Breast epithelium (tissue), 4 donors: ENCODE results near the gene SDR42E2. TPM values are rescaled to one million over a fixed set of nuclear protein-coding genes. Genes with fewer than 3 reads are reported as not detected.

ENCODE experiments used
- DNase-seq, 2 donors: peaks; one replicate each; pipeline ENCODE4 v3.0.0-alpha.2; 2019; ENCODE audit warnings: low spot score in 2 of 2
- H3K27ac ChIP-seq, 2 donors: fragments of 200-600 bp; sonication (generic) in 1 of 2; one replicate each; pipeline ENCODE4 v1.5.1; 2016 to 2019; ENCODE audit warnings: mild to moderate bottlenecking in 1 of 2
- H3K27me3 ChIP-seq, 2 donors: fragments of 200-600 bp; sonication (generic) in 1 of 2; one replicate each; pipeline versions ENCODE4 v1.5.1 to v1.6.0; 2017 to 2019; ENCODE audit warnings: control low read depth in 1 of 2, mild to moderate bottlenecking in 1 of 2
- H3K36me3 ChIP-seq: fragments of 200-600 bp; one replicate; pipeline ENCODE4 v1.5.1; 2019
- H3K4me1 ChIP-seq, 2 donors: fragments of 200-600 bp; sonication (generic); one replicate each; pipeline ENCODE4 v1.5.1; 2016 to 2019; ENCODE audit warnings: control low read depth in 1 of 2
- H3K4me3 ChIP-seq, 3 donors: fragments of 200-600 bp; sonication (generic); 1 replicate in 2 of 3; 2 replicates in 1 of 3; pipeline ENCODE4 v1.5.1; 2016 to 2019; ENCODE audit warnings: mild to moderate bottlenecking in 3 of 3, moderate library complexity in 2 of 3
- H3K9me3 ChIP-seq, 2 donors: fragments of 200-600 bp; sonication (generic) in 1 of 2; one replicate each; pipeline ENCODE4 v1.5.1; 2016 to 2019; ENCODE audit warnings: control low read depth in 1 of 2
- CTCF ChIP-seq, 3 donors: fragments of 450-650 bp; IDR thresholded peaks; one replicate each; pipeline ENCODE4 v1.5.1; 2016 to 2017; ENCODE audit warnings: antibody characterized with exemption in 3 of 3, mild to moderate bottlenecking in 3 of 3, moderate library complexity in 3 of 3
- POLR2A ChIP-seq: fragments of 450-650 bp; IDR thresholded peaks from one replicate; pipeline ENCODE4 v1.6.1; 2016; ENCODE audit warnings: antibody characterized with exemption, mild to moderate bottlenecking, moderate library complexity
- POLR2AphosphoS5 ChIP-seq, 3 donors: sonication (generic); formaldehyde crosslinking; IDR thresholded peaks; one replicate each; pipeline ENCODE4 v1.6.1; 2017; ENCODE audit warnings: antibody characterized with exemption in 3 of 3
- intact Hi-C: fragments of 100-400 bp; cut with DNase I; formaldehyde crosslinking; loops from one replicate; pipeline ENCODE4 v1.15.1; 2023; ENCODE audit warnings: low total_unique reads
- total RNA-seq, 3 donors: library from RNA; depleted of rRNA; stranded (reverse); fragments of >200 nt; gene quantifications; one replicate each; pipeline ENCODE4 v1.1.0, GENCODE V29; 2016

Gene SDR42E2
- total RNA-seq, 3 donors from 2014 or later = 0.16 TPM; not detected in 2

- DNase-seq = no peak
- no peak overlapping the region for H3K27ac ChIP-seq
- H3K27me3 ChIP-seq = no peaks in the 10 kb centered on the region
- no peaks in the 10 kb centered on the region for H3K36me3 ChIP-seq
- no peak for TF ChIP-seq POLR2A
- no peak for TF ChIP-seq CTCF (IDR thresholded peaks at IDR 0.05)
- TF ChIP-seq POLR2AphosphoS5 (IDR thresholded peaks at IDR 0.05) = no peak
- H3K4me3 ChIP-seq = no peak overlapping the region
- no peaks in the 10 kb centered on the region for H3K9me3 ChIP-seq
- H3K4me1 ChIP-seq = no peaks in the 10 kb centered on the region
- intact Hi-C loops = no loop called here
These were observed 31.8 kb upstream of the SDR42E2 start for GRCh38 chr16:22130528-22130927.

- no peak for DNase-seq
- intact Hi-C loops = no loop called here
- no peak overlapping the region for H3K4me3 ChIP-seq
- TF ChIP-seq POLR2AphosphoS5 (IDR thresholded peaks at IDR 0.05) (no peak), CTCF (IDR thresholded peaks at IDR 0.05) (no peak), POLR2A (no peak)
- no peaks in the 10 kb centered on the region for H3K4me1 ChIP-seq
- no peaks in the 10 kb centered on the region for H3K9me3 ChIP-seq
- H3K36me3 ChIP-seq = no peaks in the 10 kb centered on the region
- no peak overlapping the region for H3K27ac ChIP-seq
- no peaks in the 10 kb centered on the region for H3K27me3 ChIP-seq
These were observed 29.5 kb upstream of the SDR42E2 start for GRCh38 chr16:22132801-22133200.

- H3K4me3 ChIP-seq = no peak overlapping the region
- intact Hi-C loops = no loop called here
- H3K36me3 ChIP-seq = no peaks in the 10 kb centered on the region
- TF ChIP-seq POLR2AphosphoS5 (IDR thresholded peaks at IDR 0.05) = no peak
- no peak for TF ChIP-seq POLR2A
- no peak for DNase-seq
- H3K4me1 ChIP-seq = no peaks in the 10 kb centered on the region
- H3K27me3 ChIP-seq = no peaks in the 10 kb centered on the region
- H3K27ac ChIP-seq = no peak overlapping the region
- no peaks in the 10 kb centered on the region for H3K9me3 ChIP-seq
These were observed 23.8 kb upstream of the SDR42E2 start for GRCh38 chr16:22138482-22138881.

GRCh38 chr16:22139008-22139407 is 23.3 kb upstream of the SDR42E2 start:
- Histone ChIP-seq H3K36me3 (no peaks in the 10 kb centered on the region), H3K4me1 (no peaks in the 10 kb centered on the region), H3K27ac (no peak overlapping the region), H3K4me3 (no peak overlapping the region), H3K9me3 (no peaks in the 10 kb centered on the region), H3K27me3 (no peaks in the 10 kb centered on the region)
- intact Hi-C loops = no loop called here
- DNase-seq = no peak
- TF ChIP-seq POLR2AphosphoS5 (IDR thresholded peaks at IDR 0.05) = no peak
- TF ChIP-seq POLR2A = no peak
- no peak for TF ChIP-seq CTCF (IDR thresholded peaks at IDR 0.05)

- intact Hi-C loops = no loop called here
These were observed 22.6 kb upstream of the SDR42E2 start for GRCh38 chr16:22139732-22140131.

More at GRCh38 chr16:22139732-22140131, 22.6 kb upstream of the SDR42E2 start:
- Histone ChIP-seq H3K4me1 (no peaks in the 10 kb centered on the region), H3K27me3 (no peaks in the 10 kb centered on the region), H3K4me3 (no peak overlapping the region), H3K9me3 (no peaks in the 10 kb centered on the region), H3K27ac (no peak overlapping the region), H3K36me3 (no peaks in the 10 kb centered on the region)
- TF ChIP-seq POLR2A (no peak), POLR2AphosphoS5 (IDR thresholded peaks at IDR 0.05) (no peak), CTCF (IDR thresholded peaks at IDR 0.05) (no peak)
- no peak for DNase-seq
